ENCODE measurements around the gene DENND4C.

DNA sequence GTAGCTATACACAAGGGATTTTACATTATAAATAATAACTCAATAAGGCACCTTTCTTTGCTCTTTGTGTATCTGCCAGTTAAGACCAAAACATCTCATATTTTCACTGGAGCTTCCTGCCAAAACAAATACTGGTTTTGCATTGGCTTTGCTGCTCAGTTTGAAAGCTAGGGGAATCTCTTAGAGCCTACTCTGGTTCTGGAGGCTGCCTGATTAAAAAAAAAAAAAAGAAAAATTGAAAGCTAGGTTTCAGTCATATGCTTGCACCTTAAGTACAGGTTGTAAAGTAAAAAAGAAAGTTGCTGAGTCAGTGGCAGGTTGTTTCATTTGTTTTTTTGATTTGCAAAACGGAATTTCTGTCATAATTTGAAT is 2.3 kb downstream of the DENND4C start:
- TF ChIP-seq, protein P1, sequence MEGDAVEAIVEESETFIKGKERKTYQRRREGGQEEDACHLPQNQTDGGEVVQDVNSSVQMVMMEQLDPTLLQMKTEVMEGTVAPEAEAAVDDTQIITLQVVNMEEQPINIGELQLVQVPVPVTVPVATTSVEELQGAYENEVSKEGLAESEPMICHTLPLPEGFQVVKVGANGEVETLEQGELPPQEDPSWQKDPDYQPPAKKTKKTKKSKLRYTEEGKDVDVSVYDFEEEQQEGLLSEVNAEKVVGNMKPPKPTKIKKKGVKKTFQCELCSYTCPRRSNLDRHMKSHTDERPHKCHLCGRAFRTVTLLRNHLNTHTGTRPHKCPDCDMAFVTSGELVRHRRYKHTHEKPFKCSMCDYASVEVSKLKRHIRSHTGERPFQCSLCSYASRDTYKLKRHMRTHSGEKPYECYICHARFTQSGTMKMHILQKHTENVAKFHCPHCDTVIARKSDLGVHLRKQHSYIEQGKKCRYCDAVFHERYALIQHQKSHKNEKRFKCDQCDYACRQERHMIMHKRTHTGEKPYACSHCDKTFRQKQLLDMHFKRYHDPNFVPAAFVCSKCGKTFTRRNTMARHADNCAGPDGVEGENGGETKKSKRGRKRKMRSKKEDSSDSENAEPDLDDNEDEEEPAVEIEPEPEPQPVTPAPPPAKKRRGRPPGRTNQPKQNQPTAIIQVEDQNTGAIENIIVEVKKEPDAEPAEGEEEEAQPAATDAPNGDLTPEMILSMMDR (IDR thresholded peaks at IDR 0.05; ENCODE audit: borderline replicate concordance, extremely low read depth, low read length, poor library complexity, severe bottlenecking), result no peak
- TF ChIP-seq EZH2 (IDR thresholded peaks at IDR 0.05; ENCODE audit: borderline replicate concordance, low read depth, low read length, severe bottlenecking), result no peak

Data from DND-41 (cell line).